CD4-positive, alpha-beta T cell (primary cell): ENCODE data around the gene MLIP. TPM values are rescaled to one million over a fixed set of nuclear protein-coding genes. Genes with fewer than 3 reads are reported as not detected.

Experiments used
- ATAC-seq: fragments of 200-7000 bp; cut with Tn5 transposase; one replicate; pipeline ENCODE4 v1.10.0; 2022; ENCODE audit warnings: mild to moderate bottlenecking; ENCODE audit not compliant: poor library complexity
- CTCF ChIA-PET: fragments of 350-600 bp; sonication (Branson Sonifier 250); formaldehyde crosslinking; loops from one replicate; lab custom pipeline; 2021; ENCODE audit warnings: antibody characterized with exemption, inconsistent platforms; lab: Charles Lee
- POLR2A ChIA-PET: fragments of 350-600 bp; sonication (Branson Sonifier 250); formaldehyde crosslinking; loops from one replicate; lab custom pipeline; 2021; ENCODE audit warnings: antibody characterized with exemption, inconsistent platforms; lab: Charles Lee
- DNase-seq, 14 experiments: peaks; one replicate each; pipeline ENCODE4 v3.0.0-alpha.2; 2013 to 2020; ENCODE audit warnings: mixed read lengths in 2 of 14
- H3K27ac ChIP-seq, 2 donors: one replicate each; pipeline versions ENCODE4 v1.5.1 to v1.7.0; 2013; ENCODE audit warnings: low read length in 2 of 2, low read depth in 1 of 2, mild to moderate bottlenecking in 1 of 2
- H3K27me3 ChIP-seq, 2 experiments: 1 replicate in 1 of 2; 2 replicates in 1 of 2; pipeline versions ENCODE4 v1.6.1 to v1.7.0; 2013; ENCODE audit warnings: low read length in 2 of 2, control low read depth in 1 of 2, mild to moderate bottlenecking in 1 of 2, moderate library complexity in 1 of 2; ENCODE audit not compliant: insufficient read depth in 2 of 2, control insufficient read depth in 1 of 2
- H3K36me3 ChIP-seq: one replicate; pipeline ENCODE4 v1.6.1; 2013; ENCODE audit warnings: low read length, control low read depth; ENCODE audit not compliant: insufficient read depth
- H3K4me1 ChIP-seq: one replicate; pipeline ENCODE4 v1.6.1; 2013; ENCODE audit warnings: low read length, control low read depth; ENCODE audit not compliant: insufficient read depth
- H3K4me3 ChIP-seq: one replicate; pipeline ENCODE4 v1.5.1; 2013; ENCODE audit warnings: mild to moderate bottlenecking, low read length, moderate library complexity
- H3K9me3 ChIP-seq, 2 experiments: 1 replicate in 1 of 2; 2 replicates in 1 of 2; pipeline versions ENCODE4 v1.6.1 to v1.7.0; 2013; ENCODE audit warnings: low read length in 2 of 2, mild to moderate bottlenecking in 2 of 2, control low read depth in 1 of 2, moderate library complexity in 1 of 2; ENCODE audit not compliant: control insufficient read depth in 1 of 2, insufficient read depth in 1 of 2
- H3K27ac Mint-ChIP-seq: one replicate; pipeline ENCODE4 v1.8.0; 2020; ENCODE audit warnings: mixed read lengths
- H3K27me3 Mint-ChIP-seq: one replicate; pipeline ENCODE4 v1.8.0; 2021; ENCODE audit warnings: mixed read lengths
- H3K36me3 Mint-ChIP-seq: one replicate; pipeline ENCODE4 v1.8.0; 2021; ENCODE audit warnings: low read depth, mixed read lengths
- H3K4me1 Mint-ChIP-seq: one replicate; pipeline ENCODE4 v1.8.0; 2021; ENCODE audit warnings: low read depth, mixed read lengths
- H3K4me3 Mint-ChIP-seq: one replicate; pipeline ENCODE4 v1.8.0; 2020; ENCODE audit warnings: mild to moderate bottlenecking, mixed read lengths
- H3K9me3 Mint-ChIP-seq: one replicate; pipeline ENCODE4 v1.8.0; 2020; ENCODE audit warnings: mixed read lengths
- CTCF ChIP-seq: fragments of 200-600 bp; IDR thresholded peaks from one replicate; pipeline ENCODE4 v1.8.0; 2022; ENCODE audit warnings: antibody characterized with exemption, mild to moderate bottlenecking
- intact Hi-C, 2 experiments: fragments of 100-400 bp; cut with DNase I in 1 of 2; cut with micrococcal nuclease in 1 of 2; formaldehyde crosslinking; loops; one replicate each; pipeline versions ENCODE4 v1.15.1 to v1.9.0; 2023 to 2025; cut with DNase I, micrococcal nuclease
- polyA plus RNA-seq, 2 donors: library from polyadenylated mRNA; unstranded; fragments of 120-200 nt; gene quantifications; one replicate each; pipeline ENCODE4 v1.2.1, GENCODE V29; 2013
- total RNA-seq, 174 experiments: library from RNA in 2 of 174; stranded (reverse) in 2 of 174; gene quantifications; one replicate each; pipeline ENCODE4 v1.2.3 and lab custom pipeline; 2021 to 2026

The MLIP gene
- total RNA-seq (not detected), total RNA-seq (lab: John Stamatoyannopoulos, UW) (0 to 0.11 (median 0) reads per million in 172 experiments)
- not detected for polyA plus RNA-seq (2013, experiment 1 of 2)
- 1.1 TPM for polyA plus RNA-seq (2013, experiment 2 of 2)

GRCh38 chr6:54111341-54112045 lies at the start of gene MLIP:
TSS of gene MLIP (plus strand) at chr6:54111443. CDS start at chr6:54111480, 37 bp downstream.
- peaks cover 6% of the 10 kb centered on the region for H3K27me3 Mint-ChIP-seq
- no peaks in the 10 kb centered on the region for H3K4me1 Mint-ChIP-seq
- no peak for DNase-seq
- Histone ChIP-seq H3K27ac (no peak within 1 kb of the TSS), H3K9me3 (no peaks in the 10 kb centered on the region), H3K27me3 (no peaks in the 10 kb centered on the region), H3K4me3 (no peak within 1 kb of the TSS), H3K36me3 (no peaks in the 10 kb centered on the region), H3K4me1 (no peaks in the 10 kb centered on the region)
- no peak for TF ChIP-seq CTCF
- H3K27ac Mint-ChIP-seq: no peak within 1 kb of the TSS
- H3K4me3 Mint-ChIP-seq: no peak within 1 kb of the TSS
- POLR2A ChIA-PET: no interaction called here
- no peaks in the 10 kb centered on the region for H3K36me3 Mint-ChIP-seq
- CTCF ChIA-PET: no interaction called here
- ATAC-seq: no peak
- intact Hi-C loops: no loop called here
- H3K9me3 Mint-ChIP-seq: no peaks in the 10 kb centered on the region

GRCh38 chr6:54063228-54063539 lies 48.1 kb upstream of the MLIP start:
- Mint-ChIP-seq H3K9me3 (no peaks in the 10 kb centered on the region), H3K27me3 (peaks cover 5% of the 10 kb centered on the region), H3K4me3 (no peak overlapping the region), H3K27ac (no peak overlapping the region), H3K36me3 (no peaks in the 10 kb centered on the region), H3K4me1 (no peaks in the 10 kb centered on the region)
- ChIA-PET CTCF (no interaction called here), POLR2A (no interaction called here)
- ATAC-seq (no peak), DNase-seq (no peak)
- Histone ChIP-seq H3K4me1 (no peaks in the 10 kb centered on the region), H3K27me3 (no peaks in the 10 kb centered on the region), H3K4me3 (no peak overlapping the region), H3K36me3 (no peaks in the 10 kb centered on the region), H3K27ac (no peak overlapping the region), H3K9me3 (no peaks in the 10 kb centered on the region)
- TF ChIP-seq CTCF: no peak
- intact Hi-C loops: no loop called here

- Histone ChIP-seq H3K36me3 (no peaks in the 10 kb centered on the region), H3K4me1 (no peaks in the 10 kb centered on the region), H3K4me3 (no peak overlapping the region), H3K27me3 (no peaks in the 10 kb centered on the region), H3K9me3 (no peaks in the 10 kb centered on the region), H3K27ac (no peak overlapping the region)
- Mint-ChIP-seq H3K36me3 (no peaks in the 10 kb centered on the region), H3K27ac (no peak overlapping the region), H3K4me3 (no peak overlapping the region), H3K27me3 (peaks cover 4% of the 10 kb centered on the region), H3K9me3 (no peaks in the 10 kb centered on the region), H3K4me1 (no peaks in the 10 kb centered on the region)
- ATAC-seq (no peak), DNase-seq (no peak)
- ChIA-PET POLR2A (no interaction called here), CTCF (no interaction called here)
- intact Hi-C loops: no loop called here
- TF ChIP-seq CTCF: no peak
These were observed 42.5 kb upstream of the MLIP start for GRCh38 chr6:54068694-54069093.
